Keratinocyte (primary cell): ENCODE measurements around the gene SLBP. TPM values are rescaled to one million over a fixed set of nuclear protein-coding genes. Genes with fewer than 3 reads are reported as not detected.

Experiments
- DNase-seq: peaks from one replicate; pipeline ENCODE4 v3.0.0-alpha.2; 2011; ENCODE audit warnings: low read depth, missing footprints, low spot score
- FAIRE-seq: peaks from 2 replicates; lab custom pipeline; 2011; peaks lifted over from hg19 to GRCh38; lab: Jason Lieb, UNC
- H2AFZ ChIP-seq: 2 replicates; pipeline ENCODE4 v1.6.0; 2012; ENCODE audit warnings: low read length, control low read depth, inconsistent platforms; ENCODE audit not compliant: control insufficient read depth
- H3K27ac ChIP-seq: 2 replicates; pipeline ENCODE4 v1.5.1; 2011; ENCODE audit warnings: low read length; ENCODE audit not compliant: control insufficient read depth, insufficient read depth
- H3K27me3 ChIP-seq: 3 replicates; pipeline ENCODE4 v1.6.0; 2011; ENCODE audit warnings: low read length; ENCODE audit not compliant: control insufficient read depth, insufficient read depth; ENCODE audit errors: extremely low read depth
- H3K36me3 ChIP-seq, 2 experiments: 2 replicates in 1 of 2; 3 replicates in 1 of 2; pipeline ENCODE4 v1.5.1; 2011; ENCODE audit warnings: low read length in 2 of 2, mild to moderate bottlenecking in 1 of 2; ENCODE audit not compliant: control insufficient read depth in 2 of 2, insufficient read depth in 2 of 2; ENCODE audit errors: extremely low read depth in 1 of 2
- H3K4me1 ChIP-seq: 3 replicates; pipeline ENCODE4 v1.5.1; 2011; ENCODE audit warnings: low read length; ENCODE audit not compliant: control insufficient read depth, insufficient read depth; ENCODE audit errors: extremely low read depth
- H3K4me2 ChIP-seq: 3 replicates; pipeline ENCODE4 v1.6.0; 2011; ENCODE audit warnings: low read depth, low read length; ENCODE audit not compliant: control insufficient read depth, insufficient read depth; ENCODE audit errors: extremely low read depth
- H3K4me3 ChIP-seq, 3 experiments: fragments of 200-600 bp in 1 of 3; sonication (generic) in 1 of 3; 2 replicates in 2 of 3; 3 replicates in 1 of 3; pipeline ENCODE4 v1.5.1; 2011 to 2016; ENCODE audit warnings: low read length in 3 of 3, mild to moderate bottlenecking in 3 of 3, control low read depth in 2 of 3, inconsistent platforms in 1 of 3, low read depth in 1 of 3, mixed read lengths in 1 of 3, mixed run types in 1 of 3, moderate library complexity in 1 of 3; ENCODE audit not compliant: control insufficient read depth in 2 of 3, insufficient read depth in 2 of 3; ENCODE audit errors: extremely low read depth in 1 of 3
- H3K79me2 ChIP-seq: 2 replicates; pipeline ENCODE4 v1.6.0; 2012; ENCODE audit warnings: low read length; ENCODE audit not compliant: control insufficient read depth, insufficient read depth
- H3K9ac ChIP-seq: 3 replicates; pipeline ENCODE4 v1.6.0; 2011; ENCODE audit warnings: low read length; ENCODE audit not compliant: control insufficient read depth, insufficient read depth; ENCODE audit errors: extremely low read depth
- H3K9me1 ChIP-seq: 3 replicates; pipeline ENCODE4 v1.6.0; 2011; ENCODE audit warnings: low read length; ENCODE audit not compliant: control insufficient read depth, insufficient read depth; ENCODE audit errors: extremely low read depth
- H3K9me3 ChIP-seq: 2 replicates; pipeline ENCODE4 v1.5.1; 2012; ENCODE audit warnings: low read depth, low read length; ENCODE audit not compliant: control insufficient read depth
- H4K20me1 ChIP-seq: 3 replicates; pipeline ENCODE4 v1.6.0; 2011; ENCODE audit warnings: low read length; ENCODE audit not compliant: control insufficient read depth, insufficient read depth; ENCODE audit errors: extremely low read depth
- EZH2 ChIP-seq: IDR thresholded peaks from one replicate; pipeline ENCODE4 v1.6.1; 2012; ENCODE audit warnings: inconsistent platforms, mild to moderate bottlenecking, low read length, moderate library complexity
- dilution Hi-C: fragments of 300-500 bp; cut with MboI; formaldehyde crosslinking; loops from one replicate; pipeline ENCODE4 v1.7.0; 2020; ENCODE audit warnings: low sequenced_read_pairs; ENCODE audit not compliant: extremely low pct_ligation_motif_present
- polyA plus RNA-seq, 5 experiments: library from polyadenylated mRNA; depleted of rRNA in 3 of 5; stranded (reverse) in 3 of 5; stranded (forward) in 1 of 5; unstranded in 1 of 5; fragments of >200 nt; gene quantifications; 1 replicate in 1 of 5; 2 replicates in 3 of 5; 3 replicates in 1 of 5; pipeline versions ENCODE4 v1.2.1 to v1.2.3, GENCODE V29; 2011 to 2012; ENCODE audit warnings: missing spikeins in 2 of 5, low read depth in 1 of 5, low replicate concordance in 1 of 5
- TF ChIP-seq, protein P1 (sequence below), 3 experiments: IDR thresholded peaks in 1 of 3; conservative IDR thresholded peaks in 1 of 3; optimal IDR thresholded peaks in 1 of 3; 2 replicates in 2 of 3; 3 replicates in 1 of 3; pipeline versions ENCODE3 to v1.5.1; 2011; ENCODE audit warnings: low read length in 3 of 3, mild to moderate bottlenecking in 3 of 3, moderate library complexity in 2 of 3, control low read depth in 1 of 3, inconsistent platforms in 1 of 3; ENCODE audit not compliant: insufficient read depth in 2 of 3; ENCODE audit errors: extremely low read depth in 1 of 3

The SLBP gene
- polyA plus RNA-seq, 1 donor (not counting 4 experiments of a cell fraction or from before 2014, with no cell fraction given) = 90.6 TPM

DNA sequence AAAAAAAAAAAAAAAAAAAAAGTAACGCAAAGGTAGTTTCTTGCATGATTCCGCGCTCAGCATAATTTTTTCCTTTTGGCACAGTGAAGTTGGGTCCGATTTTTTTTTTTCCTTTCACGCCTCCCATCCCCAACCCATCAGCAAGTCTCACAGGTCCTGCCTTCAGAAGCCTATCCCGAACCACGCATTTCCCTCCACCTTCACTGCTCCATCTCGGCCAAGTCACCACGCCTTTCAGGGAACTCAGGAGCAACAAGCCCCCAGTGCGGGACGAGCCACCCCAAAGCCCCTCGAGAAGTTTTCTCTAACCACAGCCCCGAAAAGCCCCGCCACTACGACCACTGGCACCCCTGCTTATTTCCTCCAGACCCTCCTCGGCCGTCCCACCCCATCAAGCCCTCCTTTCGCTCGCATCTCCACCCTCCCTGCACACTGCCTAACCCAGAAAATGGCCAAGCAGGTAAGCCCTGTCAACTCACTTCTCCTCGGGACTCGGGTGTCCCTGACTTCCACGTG lies 1.0 kb downstream of the SLBP start:
- DNase-seq = no peak

DNA sequence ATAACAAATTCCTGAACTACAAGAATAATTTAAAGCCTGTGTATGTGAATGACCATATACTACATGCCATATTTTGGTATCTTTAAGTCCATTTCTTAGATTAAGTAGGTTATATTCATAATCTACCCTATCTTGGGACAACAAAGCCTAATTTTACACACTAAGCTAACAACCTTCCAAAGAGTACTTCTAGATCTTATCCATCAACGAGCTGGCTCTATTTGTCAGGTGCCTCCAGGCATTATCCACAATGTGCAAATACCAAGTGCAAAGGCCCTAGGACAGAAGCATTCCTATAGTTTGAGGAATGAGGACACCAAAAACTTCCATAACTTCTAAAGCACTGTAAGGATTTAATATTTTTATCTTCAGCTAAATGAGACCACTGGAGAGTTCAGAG lies 3.5 kb downstream of the SLBP start:
- dilution Hi-C loops = no loop called here
- peaks cover 23% of the 10 kb centered on the region for H3K4me1 ChIP-seq
- no peaks in the 10 kb centered on the region for H3K9me1 ChIP-seq
- TF ChIP-seq EZH2 = no peak
- TF ChIP-seq, protein P1, sequence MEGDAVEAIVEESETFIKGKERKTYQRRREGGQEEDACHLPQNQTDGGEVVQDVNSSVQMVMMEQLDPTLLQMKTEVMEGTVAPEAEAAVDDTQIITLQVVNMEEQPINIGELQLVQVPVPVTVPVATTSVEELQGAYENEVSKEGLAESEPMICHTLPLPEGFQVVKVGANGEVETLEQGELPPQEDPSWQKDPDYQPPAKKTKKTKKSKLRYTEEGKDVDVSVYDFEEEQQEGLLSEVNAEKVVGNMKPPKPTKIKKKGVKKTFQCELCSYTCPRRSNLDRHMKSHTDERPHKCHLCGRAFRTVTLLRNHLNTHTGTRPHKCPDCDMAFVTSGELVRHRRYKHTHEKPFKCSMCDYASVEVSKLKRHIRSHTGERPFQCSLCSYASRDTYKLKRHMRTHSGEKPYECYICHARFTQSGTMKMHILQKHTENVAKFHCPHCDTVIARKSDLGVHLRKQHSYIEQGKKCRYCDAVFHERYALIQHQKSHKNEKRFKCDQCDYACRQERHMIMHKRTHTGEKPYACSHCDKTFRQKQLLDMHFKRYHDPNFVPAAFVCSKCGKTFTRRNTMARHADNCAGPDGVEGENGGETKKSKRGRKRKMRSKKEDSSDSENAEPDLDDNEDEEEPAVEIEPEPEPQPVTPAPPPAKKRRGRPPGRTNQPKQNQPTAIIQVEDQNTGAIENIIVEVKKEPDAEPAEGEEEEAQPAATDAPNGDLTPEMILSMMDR (optimal IDR thresholded peaks at IDR 0.05 in 1 of 3, IDR thresholded peaks at IDR 0.05 in 1 of 3, conservative IDR thresholded peaks at IDR 0.05 in 1 of 3; ENCODE audit: extremely low read depth in 1 of 3, insufficient read depth in 2 of 3, low read length in 3 of 3) = no peak
- H3K27me3 ChIP-seq = no peaks in the 10 kb centered on the region
- peaks cover 9% of the 10 kb centered on the region for H4K20me1 ChIP-seq
- peaks cover 85% of the 10 kb centered on the region for H3K79me2 ChIP-seq
- no peak overlapping the region for H3K4me3 ChIP-seq
- peak overlapping the region; percentile 16 for H3K4me2 ChIP-seq
- H3K36me3 ChIP-seq = peaks cover 4 to 31% of the 10 kb centered on the region in 2 experiments
- H3K9me3 ChIP-seq = no peaks in the 10 kb centered on the region
- no peak overlapping the region for H3K27ac ChIP-seq
- H2AFZ ChIP-seq = no peak overlapping the region
- no peak for FAIRE-seq
- no peak overlapping the region for H3K9ac ChIP-seq
- DNase-seq = no peak

More for the DNA sequence above, 1.0 kb downstream of the SLBP start:
- Histone ChIP-seq H3K9me1 (no peaks in the 10 kb centered on the region), H3K27ac (peak overlapping the region; percentile 96), H2AFZ (peak overlapping the region; percentile 66), H3K4me2 (peak overlapping the region; percentile 92), H4K20me1 (peaks cover 9% of the 10 kb centered on the region), H3K9me3 (no peaks in the 10 kb centered on the region), H3K4me1 (peaks cover 26% of the 10 kb centered on the region), H3K79me2 (peaks cover 64% of the 10 kb centered on the region), H3K36me3 (peaks cover 4 to 12% of the 10 kb centered on the region in 2 experiments), H3K9ac (peak overlapping the region; percentile 94), H3K4me3 (peak overlapping the region; percentile 67 to 99 (median 96)), H3K27me3 (no peaks in the 10 kb centered on the region)
- dilution Hi-C loops = no loop called here
- no peak for FAIRE-seq
- TF ChIP-seq, protein P1 (optimal IDR thresholded peaks at IDR 0.05 in 1 of 3, IDR thresholded peaks at IDR 0.05 in 1 of 3, conservative IDR thresholded peaks at IDR 0.05 in 1 of 3; ENCODE audit: extremely low read depth in 1 of 3, insufficient read depth in 2 of 3, low read length in 3 of 3) = no peak
- TF ChIP-seq EZH2 = no peak
